H1 (cell line): ENCODE measurements around the gene CNR2. TPM values are rescaled to one million over a fixed set of nuclear protein-coding genes. Genes with fewer than 3 reads are reported as not detected.

Experiments
- CTCF ChIA-PET: fragments of 300-600 bp; sonication (Branson Sonifier 250); formaldehyde crosslinking; loops from one replicate; lab custom pipeline; 2021; ENCODE audit not compliant: partially characterized antibody; lab: Charles Lee
- POLR2A ChIA-PET: fragments of 300-600 bp; sonication (Branson Sonifier 250); formaldehyde crosslinking; loops from one replicate; lab custom pipeline; 2021; ENCODE audit warnings: inconsistent platforms; ENCODE audit not compliant: partially characterized antibody; lab: Charles Lee
- DNase-seq, 2 experiments: peaks; one replicate each; pipeline versions ENCODE4 v3.0.0 to v3.0.0-alpha.2; 2010 to 2022; ENCODE audit warnings: low spot score in 2 of 2, low read depth in 1 of 2, mixed read lengths in 1 of 2
- FAIRE-seq: peaks from 2 replicates; lab custom pipeline; 2011; peaks lifted over from hg19 to GRCh38; lab: Jason Lieb, UNC
- H2AFZ ChIP-seq: 2 replicates; pipeline ENCODE4 v1.8.1; 2012; ENCODE audit warnings: low read length, inconsistent platforms
- H2AK5ac ChIP-seq: 2 replicates; pipeline ENCODE4 v1.6.1; 2013; ENCODE audit warnings: low read depth, low read length
- H2BK120ac ChIP-seq: replicated peaks from 2 replicates; pipeline ENCODE3; 2013; ENCODE audit warnings: low read depth, low read length, inconsistent platforms
- H2BK12ac ChIP-seq: 2 replicates; pipeline ENCODE4 v1.6.1; 2013; ENCODE audit warnings: low read depth, low read length
- H2BK15ac ChIP-seq: 2 replicates; pipeline ENCODE4 v1.6.1; 2013; ENCODE audit warnings: low read length
- H2BK20ac ChIP-seq: 2 replicates; pipeline ENCODE4 v1.6.1; 2013; ENCODE audit warnings: low read length
- H2BK5ac ChIP-seq: 2 replicates; pipeline ENCODE4 v1.6.1; 2013; ENCODE audit warnings: low read depth, low read length
- H3K14ac ChIP-seq: 2 replicates; pipeline ENCODE4 v1.6.1; 2013; ENCODE audit warnings: inconsistent platforms; ENCODE audit not compliant: insufficient read length
- H3K18ac ChIP-seq: 2 replicates; pipeline ENCODE4 v1.6.1; 2013; ENCODE audit warnings: low read length; ENCODE audit errors: extremely low read depth
- H3K23ac ChIP-seq: 2 replicates; pipeline ENCODE4 v1.6.1; 2013; ENCODE audit warnings: inconsistent platforms; ENCODE audit not compliant: insufficient read length
- H3K23me2 ChIP-seq: 2 replicates; pipeline ENCODE4 v1.6.1; 2013; ENCODE audit warnings: low read depth, low read length
- H3K27ac ChIP-seq: 2 replicates; pipeline ENCODE4 v1.6.1; 2011; ENCODE audit warnings: low read depth, low read length, inconsistent platforms
- H3K27me3 ChIP-seq, 4 experiments: replicated peaks in 1 of 4; 1 replicate in 1 of 4; 2 replicates in 3 of 4; pipeline versions ENCODE4 v1.6.1 to v1.8.1; 2011 to 2013; ENCODE audit warnings: low read length in 3 of 4, mild to moderate bottlenecking in 3 of 4, inconsistent platforms in 2 of 4, mixed read lengths in 2 of 4, moderate library complexity in 1 of 4; ENCODE audit not compliant: control insufficient read depth in 3 of 4, insufficient read depth in 3 of 4; ENCODE audit errors: extremely low read depth in 1 of 4
- H3K36me3 ChIP-seq, 4 experiments: 2 replicates each; pipeline versions ENCODE4 v1.6.1 to v1.8.1; 2011 to 2013; ENCODE audit warnings: mild to moderate bottlenecking in 4 of 4, low read length in 3 of 4, moderate library complexity in 2 of 4, control low read depth in 1 of 4, inconsistent platforms in 1 of 4; ENCODE audit not compliant: insufficient read depth in 4 of 4, control insufficient read depth in 2 of 4
- H3K4ac ChIP-seq: replicated peaks from 2 replicates; pipeline ENCODE3; 2013; ENCODE audit warnings: low read length, low read depth, mixed read lengths, inconsistent platforms; ENCODE audit not compliant: insufficient read length
- H3K4me1 ChIP-seq, 4 experiments: replicated peaks in 1 of 4; 1 replicate in 1 of 4; 2 replicates in 3 of 4; pipeline versions ENCODE4 v1.6.1 to v1.8.1; 2011 to 2013; ENCODE audit warnings: low read length in 3 of 4, inconsistent platforms in 2 of 4, mixed read lengths in 1 of 4; ENCODE audit not compliant: insufficient read depth in 4 of 4, control insufficient read depth in 3 of 4
- H3K4me2 ChIP-seq, 2 experiments: 2 replicates each; pipeline versions ENCODE4 v1.6.1 to v1.8.1; 2011 to 2013; ENCODE audit warnings: low read depth in 2 of 2, low read length in 2 of 2, control low read depth in 1 of 2, inconsistent platforms in 1 of 2, mild to moderate bottlenecking in 1 of 2; ENCODE audit not compliant: insufficient read depth in 1 of 2
- H3K4me3 ChIP-seq, 4 experiments: fragments of 200-600, 300-600 bp in 1 of 4; sonication (generic), shearing (Covaris generic), sonication (Bioruptor Twin) in 1 of 4; 2 replicates each; pipeline versions ENCODE4 v1.5.1 to v1.8.1; 2011 to 2016; ENCODE audit warnings: low read length in 4 of 4, low read depth in 3 of 4, control low read depth in 2 of 4, inconsistent platforms in 2 of 4, mild to moderate bottlenecking in 2 of 4, mixed read lengths in 1 of 4, moderate library complexity in 1 of 4; ENCODE audit not compliant: insufficient read depth in 2 of 4; ENCODE audit errors: extremely low read depth in 1 of 4
- H3K56ac ChIP-seq: replicated peaks from 2 replicates; pipeline ENCODE3; 2013; ENCODE audit warnings: low read depth, mild to moderate bottlenecking, mixed read lengths, low read length, inconsistent platforms; ENCODE audit not compliant: insufficient read length
- H3K79me1 ChIP-seq: 2 replicates; pipeline ENCODE4 v1.6.1; 2013; ENCODE audit warnings: low read depth, low read length, control low read depth
- H3K79me2 ChIP-seq, 2 experiments: 2 replicates each; pipeline versions ENCODE4 v1.6.1 to v1.8.1; 2012 to 2013; ENCODE audit warnings: low read length in 2 of 2, mild to moderate bottlenecking in 2 of 2, inconsistent platforms in 1 of 2; ENCODE audit not compliant: insufficient read depth in 2 of 2, control insufficient read depth in 1 of 2
- H3K9ac ChIP-seq, 4 experiments: replicated peaks in 1 of 4; 1 replicate in 1 of 4; 2 replicates in 3 of 4; pipeline versions ENCODE4 v1.6.1 to v1.8.1; 2011 to 2013; ENCODE audit warnings: low read depth in 3 of 4, low read length in 3 of 4, control low read depth in 2 of 4, mild to moderate bottlenecking in 2 of 4, moderate library complexity in 2 of 4, inconsistent platforms in 1 of 4; ENCODE audit errors: extremely low read depth in 1 of 4
- H3K9me3 ChIP-seq, 2 experiments: 2 replicates each; pipeline versions ENCODE4 v1.6.1 to v1.8.1; 2012 to 2013; ENCODE audit warnings: mild to moderate bottlenecking in 2 of 2, moderate library complexity in 2 of 2, control low read depth in 1 of 2, inconsistent platforms in 1 of 2, low read depth in 1 of 2, low read length in 1 of 2, mixed read lengths in 1 of 2; ENCODE audit not compliant: insufficient read depth in 2 of 2
- H4K20me1 ChIP-seq, 2 experiments: replicated peaks in 1 of 2; 2 replicates each; pipeline versions ENCODE3 to v1.8.1; 2011 to 2013; ENCODE audit warnings: inconsistent platforms in 2 of 2, low read length in 2 of 2, mild to moderate bottlenecking in 1 of 2; ENCODE audit not compliant: insufficient read depth in 2 of 2, control insufficient read depth in 1 of 2
- H4K5ac ChIP-seq: 2 replicates; pipeline ENCODE4 v1.6.1; 2013; ENCODE audit warnings: low read length, low read depth, mixed read lengths, inconsistent platforms; ENCODE audit not compliant: insufficient read length
- H4K8ac ChIP-seq: 2 replicates; pipeline ENCODE4 v1.8.0; 2013; ENCODE audit warnings: mild to moderate bottlenecking, moderate library complexity, low read length, inconsistent platforms; ENCODE audit not compliant: insufficient read depth; ENCODE audit errors: extremely low read depth
- H4K91ac ChIP-seq: replicated peaks from 2 replicates; pipeline ENCODE3; 2013; ENCODE audit warnings: low read length, mixed read lengths, inconsistent platforms; ENCODE audit not compliant: insufficient read length
- RAD21 ChIP-seq, 2 experiments: IDR thresholded peaks in 1 of 2; conservative IDR thresholded peaks in 1 of 2; 2 replicates each; pipeline ENCODE4 v1.6.1; 2011; ENCODE audit warnings: low read depth in 2 of 2, low read length in 2 of 2, improper control_type of control experiment in 1 of 2, inconsistent platforms in 1 of 2, mild to moderate bottlenecking in 1 of 2, moderate library complexity in 1 of 2
- SIRT6 ChIP-seq: IDR thresholded peaks from one replicate; pipeline ENCODE4 v1.7.1; 2012; ENCODE audit warnings: low read length, inconsistent platforms
- TAF7 ChIP-seq: optimal IDR thresholded peaks from 2 replicates; pipeline ENCODE3; 2011; ENCODE audit warnings: low read depth, mild to moderate bottlenecking, inconsistent platforms, low read length, moderate library complexity, borderline replicate concordance
- WGBS, 2 experiments: shearing (Covaris generic) in 1 of 2; methylation state at CpG; one replicate each; pipeline versions ENCODE4 v1.1.6 to v1.1.7; 2013 to 2015; ENCODE audit warnings: low lambda C conversion rate in 2 of 2, mixed read lengths in 2 of 2, inconsistent platforms in 1 of 2, low coverage in 1 of 2, missing lambda C conversion rate in 1 of 2; ENCODE audit not compliant: insufficient replicate concordance in 2 of 2, insufficient coverage in 1 of 2, insufficient read length in 1 of 2; ENCODE audit errors: extremely low coverage in 1 of 2, missing lambda C conversion rate in 1 of 2; 5-methylcytosine and 5-hydroxymethylcytosine counted together
- polyA plus RNA-seq, 7 experiments: library from polyadenylated mRNA; depleted of rRNA in 3 of 7; stranded (reverse) in 5 of 7; unstranded in 2 of 7; fragments of >200 nt in 5 of 7; fragments of 200-250 nt in 2 of 7; gene quantifications; 1 replicate in 5 of 7; 2 replicates in 1 of 7; 4 replicates in 1 of 7; pipeline versions ENCODE4 v1.2.1 to v1.2.3, GENCODE V29; 2011 to 2013; ENCODE audit warnings: missing spikeins in 2 of 7, mixed read lengths in 2 of 7
- total RNA-seq: library from RNA; stranded (reverse); fragmentation: NEBNext Ultra II Directional; extraction: Animal tissue kit (Norgen Biotek cat#: 25700); gene quantifications from 2 replicates; pipeline ENCODE4 v1.2.1, GENCODE V29; 2021
- TF ChIP-seq, protein P1 (sequence below): IDR thresholded peaks from 2 replicates; pipeline ENCODE4 v1.6.1; 2012; ENCODE audit warnings: low read length, inconsistent platforms
- TF ChIP-seq, protein P2 (sequence below), 3 experiments: IDR thresholded peaks; 1 replicate in 2 of 3; 2 replicates in 1 of 3; pipeline versions ENCODE4 v1.5.1 to v1.6.1; 2011; ENCODE audit warnings: low read length in 3 of 3, mild to moderate bottlenecking in 3 of 3, inconsistent platforms in 2 of 3, low read depth in 1 of 3, moderate library complexity in 1 of 3; ENCODE audit not compliant: insufficient read depth in 1 of 3; ENCODE audit errors: control extremely low read depth in 1 of 3

Gene CNR2
- total and polyA plus RNA-seq, 2 of the 8 experiments (the other 6 are each of a cell fraction or from before 2014, with no cell fraction given) = not detected

DNA sequence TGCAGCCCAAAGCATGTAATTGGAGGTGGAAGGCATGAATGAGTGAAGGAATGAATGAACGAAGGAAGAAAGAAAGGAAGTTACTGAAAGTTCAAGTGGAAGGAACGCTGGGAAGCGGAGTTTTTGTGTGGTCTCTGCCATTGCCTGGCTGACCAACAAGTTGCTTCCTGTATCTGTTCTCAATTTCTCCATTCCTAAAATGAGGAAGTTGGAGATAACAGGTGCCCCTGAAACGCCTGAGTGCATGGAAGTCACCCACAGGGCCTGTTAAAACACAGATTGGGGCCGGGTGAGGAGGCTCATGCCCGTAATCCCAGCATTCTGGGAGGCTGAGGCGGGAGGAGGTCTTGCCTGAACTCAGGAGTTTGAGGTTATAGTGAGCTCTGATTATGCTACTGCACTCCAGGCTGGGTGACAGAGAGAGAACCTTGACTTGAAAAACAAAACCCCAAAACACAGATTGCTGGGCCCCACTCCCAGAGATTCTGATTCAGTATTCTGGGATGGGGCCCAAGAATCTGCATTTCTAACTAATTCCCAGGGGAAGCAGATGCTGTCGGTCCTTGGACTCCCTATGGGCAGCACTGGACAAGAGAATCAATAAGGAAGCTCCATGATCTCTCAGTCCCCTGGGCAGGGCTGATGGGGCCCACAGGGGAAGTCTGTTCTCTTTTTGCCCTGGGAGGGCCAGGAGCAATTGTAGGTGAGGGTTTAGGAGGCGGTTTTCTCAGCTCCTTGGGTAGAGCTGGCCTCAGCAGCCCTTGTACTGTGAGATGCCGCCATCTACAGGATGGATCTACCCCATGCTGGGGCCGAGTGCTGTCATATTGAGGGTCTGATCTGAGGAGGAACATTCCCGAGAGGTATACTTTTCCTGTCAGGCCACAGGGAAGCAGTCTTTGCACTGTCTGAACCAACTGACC, 3.3 kb upstream of the CNR2 start:
- peak overlapping the region; percentile 43; the same call in 1 of the 2 replicates for H2AFZ ChIP-seq
- no peak overlapping the region for H3K56ac ChIP-seq
- H2BK15ac ChIP-seq = peak overlapping the region; percentile 88; the same call in 1 of the 2 replicates
- H2BK5ac ChIP-seq = no peak overlapping the region
- no peaks in the 10 kb centered on the region for H3K23me2 ChIP-seq
- H3K79me2 ChIP-seq = no peaks in the 10 kb centered on the region
- H3K23ac ChIP-seq = no peak overlapping the region
- H2BK12ac ChIP-seq = 0 out of 2 replicates have a peak overlapping the region, but pooled peaks have one; percentile 29
- no peak overlapping the region for H2AK5ac ChIP-seq
- H3K4me2 ChIP-seq = no peak overlapping the region
- no peak overlapping the region for H3K9ac ChIP-seq
- no peak overlapping the region for H4K5ac ChIP-seq
- H3K4ac ChIP-seq = no peak overlapping the region
- no peak overlapping the region; the same call in 1 of the 2 replicates for H4K8ac ChIP-seq
- H3K4me1 ChIP-seq = peaks cover 0 to 2% (median 0%) of the 10 kb centered on the region in 4 experiments; a peak in 2 of 7 replicates
- no peaks in the 10 kb centered on the region for H3K9me3 ChIP-seq
- H3K27me3 ChIP-seq = no peaks in the 10 kb centered on the region
- no peaks in the 10 kb centered on the region; a peak in 1 of 8 replicates for H3K36me3 ChIP-seq
- ChIA-PET POLR2A (interaction anchor here (0.7 to 1.5 kb wide), 8 partner anchors 41 to 224 kb away, joined by 3 to 5 read pairs (median 4); partner anchors contain the start of genes RPL11 and SRSF10), CTCF (interaction anchor here (0.5 to 2.5 kb wide), 30 partner anchors 9 to 329 kb away, joined by 3 to 32 read pairs (median 4); partner anchors contain the start of gene GALE)
- no peaks in the 10 kb centered on the region for H4K20me1 ChIP-seq
- H3K14ac ChIP-seq = no peak overlapping the region
- no peaks in the 10 kb centered on the region for H3K79me1 ChIP-seq
- WGBS, 2 experiments = 72 to 100% methylated on average over 1 to 12 of the region's 12 CpGs
- FAIRE-seq (no peak), DNase-seq (peak; percentile 59 to 83)
- no peak overlapping the region for H3K18ac ChIP-seq
- H2BK120ac ChIP-seq = no peak overlapping the region
- H3K27ac ChIP-seq = no peak overlapping the region
- no peak overlapping the region for H4K91ac ChIP-seq
- H3K4me3 ChIP-seq = no peak overlapping the region
- no peak overlapping the region for H2BK20ac ChIP-seq
- no peak for TF ChIP-seq TAF7
- no peak for TF ChIP-seq SIRT6
- TF ChIP-seq, protein P1, sequence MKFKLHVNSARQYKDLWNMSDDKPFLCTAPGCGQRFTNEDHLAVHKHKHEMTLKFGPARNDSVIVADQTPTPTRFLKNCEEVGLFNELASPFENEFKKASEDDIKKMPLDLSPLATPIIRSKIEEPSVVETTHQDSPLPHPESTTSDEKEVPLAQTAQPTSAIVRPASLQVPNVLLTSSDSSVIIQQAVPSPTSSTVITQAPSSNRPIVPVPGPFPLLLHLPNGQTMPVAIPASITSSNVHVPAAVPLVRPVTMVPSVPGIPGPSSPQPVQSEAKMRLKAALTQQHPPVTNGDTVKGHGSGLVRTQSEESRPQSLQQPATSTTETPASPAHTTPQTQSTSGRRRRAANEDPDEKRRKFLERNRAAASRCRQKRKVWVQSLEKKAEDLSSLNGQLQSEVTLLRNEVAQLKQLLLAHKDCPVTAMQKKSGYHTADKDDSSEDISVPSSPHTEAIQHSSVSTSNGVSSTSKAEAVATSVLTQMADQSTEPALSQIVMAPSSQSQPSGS = no peak
- TF ChIP-seq RAD21 (IDR thresholded peaks at IDR 0.05 in 1 of 2, conservative IDR thresholded peaks at IDR 0.05 in 1 of 2; ENCODE audit: low read depth in 2 of 2, low read length in 2 of 2) = peak; percentile 84 to 88
- TF ChIP-seq, protein P2, sequence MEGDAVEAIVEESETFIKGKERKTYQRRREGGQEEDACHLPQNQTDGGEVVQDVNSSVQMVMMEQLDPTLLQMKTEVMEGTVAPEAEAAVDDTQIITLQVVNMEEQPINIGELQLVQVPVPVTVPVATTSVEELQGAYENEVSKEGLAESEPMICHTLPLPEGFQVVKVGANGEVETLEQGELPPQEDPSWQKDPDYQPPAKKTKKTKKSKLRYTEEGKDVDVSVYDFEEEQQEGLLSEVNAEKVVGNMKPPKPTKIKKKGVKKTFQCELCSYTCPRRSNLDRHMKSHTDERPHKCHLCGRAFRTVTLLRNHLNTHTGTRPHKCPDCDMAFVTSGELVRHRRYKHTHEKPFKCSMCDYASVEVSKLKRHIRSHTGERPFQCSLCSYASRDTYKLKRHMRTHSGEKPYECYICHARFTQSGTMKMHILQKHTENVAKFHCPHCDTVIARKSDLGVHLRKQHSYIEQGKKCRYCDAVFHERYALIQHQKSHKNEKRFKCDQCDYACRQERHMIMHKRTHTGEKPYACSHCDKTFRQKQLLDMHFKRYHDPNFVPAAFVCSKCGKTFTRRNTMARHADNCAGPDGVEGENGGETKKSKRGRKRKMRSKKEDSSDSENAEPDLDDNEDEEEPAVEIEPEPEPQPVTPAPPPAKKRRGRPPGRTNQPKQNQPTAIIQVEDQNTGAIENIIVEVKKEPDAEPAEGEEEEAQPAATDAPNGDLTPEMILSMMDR (IDR thresholded peaks at IDR 0.05; ENCODE audit: control extremely low read depth in 1 of 3, insufficient read depth in 1 of 3, low read depth in 1 of 3, low read length in 3 of 3) = peak; percentile 67 to 74 (median 73)
